Measurements from ENCODE around the gene SPART.
A peak's percentile ranks its signal among the peaks of the same experiment; 100 is the strongest.
"Not testable (repeated sequence)": the region's sequence is repeated elsewhere in the genome, so short reads cannot be mapped to it uniquely, and the experiment has no call there.

SPART gene

DNA sequence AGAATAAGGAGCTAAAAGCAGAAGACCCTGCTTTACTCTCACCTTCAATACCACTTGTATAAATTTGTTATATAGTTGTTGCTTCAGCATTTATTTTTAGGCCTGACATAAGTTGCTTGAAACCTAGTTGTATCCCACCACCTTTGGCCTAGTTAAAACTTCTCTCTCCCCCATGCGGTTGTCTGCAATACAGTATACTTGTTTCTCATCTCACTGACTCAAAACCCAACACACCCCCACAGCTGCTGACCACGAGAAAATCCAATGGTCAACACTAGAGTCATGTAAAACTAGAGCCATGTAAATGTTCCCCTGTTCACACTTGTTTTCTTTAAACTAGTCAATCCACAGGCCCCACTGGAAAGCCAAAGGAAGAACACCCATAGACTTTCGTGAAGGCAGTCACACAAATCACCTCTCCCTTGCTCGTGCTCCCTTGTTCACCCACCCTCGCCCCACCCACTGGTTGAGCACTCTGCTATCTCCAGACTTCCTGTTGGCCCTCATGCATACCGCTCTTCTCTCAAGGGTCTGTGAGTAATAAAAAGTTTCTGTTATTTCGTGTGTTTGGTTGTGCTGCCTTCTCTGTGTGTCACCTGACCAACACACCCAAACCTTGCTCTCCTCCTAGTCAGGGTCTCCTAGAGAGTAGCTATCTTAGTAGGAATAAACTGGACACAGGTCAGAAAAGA lies 35.6 kb downstream of the SPART start:
- ChIA-PET CTCF (no interaction called here), POLR2A (ENCODE audit: low non-redundant PET) (no interaction called here)
- no peak for TF ChIP-seq CTCF (conservative IDR thresholded peaks at IDR 0.05; ENCODE audit: low read depth)
- no peak overlapping the region for H3K27ac ChIP-seq
- no peak for DNase-seq (ENCODE audit: low spot score)

DNA sequence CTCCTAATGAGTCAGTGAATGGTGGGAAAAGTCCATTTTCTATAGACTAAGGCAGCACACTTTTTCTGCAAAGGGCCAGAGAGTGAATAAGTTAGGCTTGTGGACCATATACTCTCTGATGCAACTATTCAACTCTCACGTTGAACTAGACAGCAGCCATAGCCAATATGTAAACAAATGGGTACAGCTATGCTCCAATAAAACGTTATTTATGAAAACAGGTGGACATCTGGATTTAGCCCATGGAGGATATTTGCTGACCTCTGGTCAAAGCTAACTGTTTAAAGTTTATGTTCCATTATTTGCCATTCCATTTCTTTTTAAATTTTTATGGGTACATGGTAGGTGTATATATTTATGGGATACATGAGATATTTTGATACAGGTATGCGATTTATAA lies 43.9 kb downstream of the SPART start:
- ChIA-PET CTCF (interaction anchor here (1.7 kb wide), 1 partner anchor 20 kb away, joined by 5 read pairs; no protein-coding TSS in a partner anchor), POLR2A (ENCODE audit: low non-redundant PET) (no interaction called here)
- no peak overlapping the region for H3K27ac ChIP-seq
- no peak for DNase-seq (ENCODE audit: low spot score)
- no peak for TF ChIP-seq CTCF (conservative IDR thresholded peaks at IDR 0.05; ENCODE audit: low read depth)

GRCh38 chr13:36299469-36299868 lies 46.7 kb downstream of the SPART start:
- CTCF ChIA-PET: interaction anchor here (0.6 kb wide), 1 partner anchor 100 kb away, joined by 3 read pairs; no protein-coding TSS in a partner anchor
- DNase-seq (ENCODE audit: low spot score); H3K27ac ChIP-seq; POLR2A ChIA-PET (ENCODE audit: low non-redundant PET): not testable (repeated sequence)

- ChIA-PET POLR2A (ENCODE audit: low non-redundant PET) (no interaction called here), CTCF (no interaction called here)
- TF ChIP-seq CTCF (conservative IDR thresholded peaks at IDR 0.05; ENCODE audit: low read depth): no peak
- no peak for DNase-seq (ENCODE audit: low spot score)
- no peak overlapping the region for H3K27ac ChIP-seq
Measured at GRCh38 chr13:36298535-36299068, 47.6 kb downstream of the SPART start.

DNA sequence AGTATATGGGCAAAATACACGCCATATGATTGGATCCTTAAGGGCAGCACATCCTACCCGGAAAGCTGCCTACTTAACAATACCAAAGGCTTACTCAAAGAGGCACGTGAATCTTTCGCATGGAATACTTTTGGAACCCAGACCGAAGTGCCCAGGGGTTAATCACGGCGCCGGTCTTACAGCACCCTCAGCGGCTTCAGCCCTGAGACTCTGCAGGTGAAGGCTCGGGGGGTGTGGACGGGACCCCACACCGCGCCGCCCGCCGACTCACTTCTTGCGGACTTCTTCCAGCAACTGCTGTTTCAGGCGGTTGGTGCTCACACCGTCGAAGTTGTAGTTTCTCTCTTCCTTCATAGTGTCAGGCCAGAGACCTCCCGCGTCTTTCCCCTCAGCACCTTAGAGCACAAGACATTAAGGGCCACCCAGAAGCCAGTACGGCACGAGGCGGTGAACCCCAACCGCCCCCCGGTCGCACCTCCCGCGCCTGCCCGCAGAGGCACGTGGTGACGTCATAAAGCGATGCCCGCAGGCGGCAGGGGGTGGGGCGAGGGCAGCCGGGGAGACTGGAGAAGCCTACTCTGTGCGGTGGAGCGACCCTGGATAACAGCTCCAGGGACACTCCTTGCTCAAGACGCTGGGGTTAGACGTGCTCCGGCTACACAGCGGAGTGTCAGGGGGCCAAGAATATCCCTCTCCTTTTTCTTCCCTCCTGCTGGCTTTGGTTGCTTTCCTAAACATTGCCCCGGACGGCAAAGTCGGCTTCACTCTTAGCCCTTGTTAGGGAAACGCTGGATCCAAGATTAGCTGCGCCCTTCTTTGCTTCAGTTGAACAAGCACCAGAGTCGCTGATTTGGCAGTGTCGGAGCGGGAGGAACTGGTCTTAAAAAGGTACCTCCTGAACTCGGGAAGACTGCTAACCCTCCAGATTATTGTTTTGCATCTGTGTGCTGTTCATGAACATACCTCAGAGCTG lies 48.5 kb downstream of the SPART start, which contains the start of gene CCDC169:
CCDC169 (minus strand) TSS at position 449 of the 973 bp plus-strand sequence; CDS start at position 354, 95 bp downstream.
- POLR2A ChIA-PET (ENCODE audit: low non-redundant PET): no interaction called here
- peak within 1 kb of the TSS; percentile 57 for H3K27ac ChIP-seq
- CTCF ChIA-PET: interaction anchor here (0.6 to 0.9 kb wide), 3 partner anchors 13 to 62 kb away, joined by 3 to 5 read pairs (median 3); no protein-coding TSS in a partner anchor
- TF ChIP-seq CTCF (conservative IDR thresholded peaks at IDR 0.05; ENCODE audit: low read depth): no peak
- DNase-seq (ENCODE audit: low spot score): peak; percentile 77

GRCh38 chr13:36294096-36294495 lies 52.1 kb downstream of the SPART start:
- no peak for DNase-seq (ENCODE audit: low spot score)
- CTCF ChIA-PET: no interaction called here
- no peak overlapping the region for H3K27ac ChIP-seq
- POLR2A ChIA-PET (ENCODE audit: low non-redundant PET): no interaction called here
- no peak for TF ChIP-seq CTCF (conservative IDR thresholded peaks at IDR 0.05; ENCODE audit: low read depth)
